GM19328 (cell line): ENCODE measurements around the gene HTR1B.

Experiments used
- ATAC-seq: cut with Tn5 transposase; IDR thresholded peaks from one replicate; pipeline ENCODE4 v1.9.1; 2021; ENCODE audit warnings: mild to moderate bottlenecking, moderate library complexity; ENCODE audit not compliant: unreplicated experiment

The HTR1B gene

GRCh38 chr6:77463308-77463860 lies at the start of gene HTR1B:
Gene HTR1B (minus strand): TSS chr6:77463491. CDS start chr6:77463403, 88 bp downstream.
- ATAC-seq = no peak

GRCh38 chr6:77512554-77512953 lies 49.3 kb upstream of the HTR1B start:
- no peak for ATAC-seq

- ATAC-seq = no peak
These were observed 48.6 kb upstream of the HTR1B start for GRCh38 chr6:77511860-77512259.

- ATAC-seq = no peak
These were observed 39.7 kb upstream of the HTR1B start for GRCh38 chr6:77502981-77503380.

- ATAC-seq = no peak
These were observed 29.2 kb upstream of the HTR1B start for GRCh38 chr6:77492530-77492929.

- no peak for ATAC-seq
These were observed 24.6 kb upstream of the HTR1B start for GRCh38 chr6:77487808-77488425.

GRCh38 chr6:77482981-77483380 lies 19.7 kb upstream of the HTR1B start:
- ATAC-seq = no peak

GRCh38 chr6:77474973-77475372 lies 11.7 kb upstream of the HTR1B start:
- no peak for ATAC-seq

- no peak for ATAC-seq
These were observed 11.1 kb upstream of the HTR1B start for GRCh38 chr6:77474286-77474956.

- ATAC-seq = no peak
These were observed 7.7 kb upstream of the HTR1B start for GRCh38 chr6:77470983-77471382.

- ATAC-seq = no peak
These were observed 5.6 kb upstream of the HTR1B start for GRCh38 chr6:77468939-77469338.

- peak; percentile 49 for ATAC-seq
These were observed 3.5 kb upstream of the HTR1B start for GRCh38 chr6:77466451-77467437.

- ATAC-seq = peak; percentile 71
These were observed 2.8 kb upstream of the HTR1B start for GRCh38 chr6:77466055-77466450.

GRCh38 chr6:77464495-77464867 lies 1.2 kb upstream of the HTR1B start:
- no peak for ATAC-seq

GRCh38 chr6:77463861-77464494 lies 687 bp upstream of the HTR1B start:
- no peak for ATAC-seq

- ATAC-seq = no peak
These were observed 658 bp downstream of the HTR1B start for GRCh38 chr6:77462359-77463307.

GRCh38 chr6:77461796-77462195 lies 1.5 kb downstream of the HTR1B start:
- ATAC-seq = no peak

- ATAC-seq = no peak
These were observed 4.9 kb downstream of the HTR1B start for GRCh38 chr6:77458421-77458820.

- peak; percentile 77 for ATAC-seq
These were observed 5.5 kb downstream of the HTR1B start for GRCh38 chr6:77457720-77458349.
